GM23338 (cell line): ENCODE results near the gene ZNF836.

ENCODE experiments used
- CREB1 ChIP-seq: fragments of 250-450 bp; sonication (Bioruptor Pico); IDR thresholded peaks from 2 replicates; pipeline ENCODE4 v1.5.0; 2020; ENCODE audit warnings: low read depth, mild to moderate bottlenecking, moderate library complexity
- ETS1 ChIP-seq: IDR thresholded peaks from 2 replicates; pipeline ENCODE4 v1.6.1; 2016; ENCODE audit warnings: antibody characterized with exemption
- EZH2 ChIP-seq: fragments of 200-600 bp; sonication (generic); IDR thresholded peaks from one replicate; pipeline ENCODE4 v1.8.0; 2017; ENCODE audit warnings: antibody characterized with exemption, mild to moderate bottlenecking, low read depth; ENCODE audit not compliant: unreplicated experiment
- EZH2phosphoT487 ChIP-seq: fragments of 200-600 bp; sonication (generic); IDR thresholded peaks from one replicate; pipeline ENCODE4 v1.8.1; 2018; ENCODE audit warnings: antibody characterized with exemption; ENCODE audit not compliant: unreplicated experiment
- JUNB ChIP-seq: IDR thresholded peaks from one replicate; pipeline ENCODE4 v1.6.1; 2016; ENCODE audit warnings: antibody characterized with exemption; ENCODE audit not compliant: unreplicated experiment
- POLR2AphosphoS5 ChIP-seq: IDR thresholded peaks from 2 replicates; pipeline ENCODE4 v1.6.1; 2016; ENCODE audit warnings: antibody characterized with exemption, low read depth
- STAT1 ChIP-seq: IDR thresholded peaks from one replicate; pipeline ENCODE4 v1.6.1; 2016; ENCODE audit warnings: antibody characterized with exemption; ENCODE audit not compliant: unreplicated experiment
- TF ChIP-seq, protein P1 (sequence below), 2 experiments: fragments of 200-600 bp in 1 of 2; sonication (generic) in 1 of 2; conservative IDR thresholded peaks; 2 replicates each; pipeline versions ENCODE4 v1.5.1 to v1.6.1; 2016 to 2017; ENCODE audit warnings: antibody characterized with exemption in 2 of 2, low read depth in 2 of 2, mild to moderate bottlenecking in 2 of 2, moderate library complexity in 1 of 2
- TF ChIP-seq, protein P2 (sequence below): IDR thresholded peaks from one replicate; pipeline ENCODE4 v1.6.1; 2018; ENCODE audit warnings: antibody characterized with exemption; ENCODE audit not compliant: unreplicated experiment

GRCh38 chr19:52191951-52192350, 20.5 kb upstream of the ZNF836 start:
- TF ChIP-seq, protein P1, sequence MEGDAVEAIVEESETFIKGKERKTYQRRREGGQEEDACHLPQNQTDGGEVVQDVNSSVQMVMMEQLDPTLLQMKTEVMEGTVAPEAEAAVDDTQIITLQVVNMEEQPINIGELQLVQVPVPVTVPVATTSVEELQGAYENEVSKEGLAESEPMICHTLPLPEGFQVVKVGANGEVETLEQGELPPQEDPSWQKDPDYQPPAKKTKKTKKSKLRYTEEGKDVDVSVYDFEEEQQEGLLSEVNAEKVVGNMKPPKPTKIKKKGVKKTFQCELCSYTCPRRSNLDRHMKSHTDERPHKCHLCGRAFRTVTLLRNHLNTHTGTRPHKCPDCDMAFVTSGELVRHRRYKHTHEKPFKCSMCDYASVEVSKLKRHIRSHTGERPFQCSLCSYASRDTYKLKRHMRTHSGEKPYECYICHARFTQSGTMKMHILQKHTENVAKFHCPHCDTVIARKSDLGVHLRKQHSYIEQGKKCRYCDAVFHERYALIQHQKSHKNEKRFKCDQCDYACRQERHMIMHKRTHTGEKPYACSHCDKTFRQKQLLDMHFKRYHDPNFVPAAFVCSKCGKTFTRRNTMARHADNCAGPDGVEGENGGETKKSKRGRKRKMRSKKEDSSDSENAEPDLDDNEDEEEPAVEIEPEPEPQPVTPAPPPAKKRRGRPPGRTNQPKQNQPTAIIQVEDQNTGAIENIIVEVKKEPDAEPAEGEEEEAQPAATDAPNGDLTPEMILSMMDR (conservative IDR thresholded peaks at IDR 0.05; ENCODE audit: low read depth in 2 of 2) = no peak
- TF ChIP-seq EZH2 (no peak), STAT1 (no peak), EZH2phosphoT487 (no peak), CREB1 (CRISPR knock-in tag) (no peak), POLR2AphosphoS5 (no peak), ETS1 (no peak), JUNB (no peak)
- TF ChIP-seq, protein P2, sequence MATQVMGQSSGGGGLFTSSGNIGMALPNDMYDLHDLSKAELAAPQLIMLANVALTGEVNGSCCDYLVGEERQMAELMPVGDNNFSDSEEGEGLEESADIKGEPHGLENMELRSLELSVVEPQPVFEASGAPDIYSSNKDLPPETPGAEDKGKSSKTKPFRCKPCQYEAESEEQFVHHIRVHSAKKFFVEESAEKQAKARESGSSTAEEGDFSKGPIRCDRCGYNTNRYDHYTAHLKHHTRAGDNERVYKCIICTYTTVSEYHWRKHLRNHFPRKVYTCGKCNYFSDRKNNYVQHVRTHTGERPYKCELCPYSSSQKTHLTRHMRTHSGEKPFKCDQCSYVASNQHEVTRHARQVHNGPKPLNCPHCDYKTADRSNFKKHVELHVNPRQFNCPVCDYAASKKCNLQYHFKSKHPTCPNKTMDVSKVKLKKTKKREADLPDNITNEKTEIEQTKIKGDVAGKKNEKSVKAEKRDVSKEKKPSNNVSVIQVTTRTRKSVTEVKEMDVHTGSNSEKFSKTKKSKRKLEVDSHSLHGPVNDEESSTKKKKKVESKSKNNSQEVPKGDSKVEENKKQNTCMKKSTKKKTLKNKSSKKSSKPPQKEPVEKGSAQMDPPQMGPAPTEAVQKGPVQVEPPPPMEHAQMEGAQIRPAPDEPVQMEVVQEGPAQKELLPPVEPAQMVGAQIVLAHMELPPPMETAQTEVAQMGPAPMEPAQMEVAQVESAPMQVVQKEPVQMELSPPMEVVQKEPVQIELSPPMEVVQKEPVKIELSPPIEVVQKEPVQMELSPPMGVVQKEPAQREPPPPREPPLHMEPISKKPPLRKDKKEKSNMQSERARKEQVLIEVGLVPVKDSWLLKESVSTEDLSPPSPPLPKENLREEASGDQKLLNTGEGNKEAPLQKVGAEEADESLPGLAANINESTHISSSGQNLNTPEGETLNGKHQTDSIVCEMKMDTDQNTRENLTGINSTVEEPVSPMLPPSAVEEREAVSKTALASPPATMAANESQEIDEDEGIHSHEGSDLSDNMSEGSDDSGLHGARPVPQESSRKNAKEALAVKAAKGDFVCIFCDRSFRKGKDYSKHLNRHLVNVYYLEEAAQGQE = no peak
